Mesothelial cell of epicardium (in vitro differentiated cells): ENCODE measurements around the gene ADAT2. TPM values are rescaled to one million over a fixed set of nuclear protein-coding genes. Genes with fewer than 3 reads are reported as not detected.
"Not testable (repeated sequence)": the region's sequence is repeated elsewhere in the genome, so short reads cannot be mapped to it uniquely, and the experiment has no call there.

Experiments
- DNase-seq, 2 experiments: peaks; one replicate each; pipeline ENCODE4 v3.0.0; 2021; ENCODE audit warnings: low spot score in 2 of 2; ENCODE audit not compliant: unreplicated experiment in 2 of 2
- H3K27ac Mint-ChIP-seq: 2 replicates; pipeline ENCODE4 v1.8.0; 2021; ENCODE audit warnings: mixed read lengths
- H3K27me3 Mint-ChIP-seq: 2 replicates; pipeline ENCODE4 v1.8.0; 2021; ENCODE audit warnings: low read depth, mixed read lengths
- H3K36me3 Mint-ChIP-seq: 2 replicates; pipeline ENCODE4 v1.8.0; 2021; ENCODE audit warnings: mixed read lengths
- H3K4me1 Mint-ChIP-seq: 2 replicates; pipeline ENCODE4 v1.8.0; 2021; ENCODE audit warnings: mixed read lengths
- H3K4me3 Mint-ChIP-seq: 2 replicates; pipeline ENCODE4 v1.8.0; 2021; ENCODE audit warnings: mild to moderate bottlenecking, moderate library complexity, mixed read lengths
- H3K9me3 Mint-ChIP-seq: 2 replicates; pipeline ENCODE4 v1.8.0; 2021; ENCODE audit warnings: mixed read lengths
- CTCF ChIP-seq: fragments of 200-600 bp; sonication (generic); IDR thresholded peaks from one replicate; pipeline ENCODE4 v1.5.0; 2021; ENCODE audit warnings: antibody characterized with exemption; ENCODE audit not compliant: unreplicated experiment
- total RNA-seq: library from RNA; stranded (reverse); gene quantifications from 3 replicates; pipeline ENCODE4 v1.2.1, GENCODE V29; 2021

Gene ADAT2
- total RNA-seq, 1 donor from 2014 or later, result 16.5 TPM

- no peak for TF ChIP-seq CTCF
- no peak overlapping the region for H3K27ac Mint-ChIP-seq
- H3K27me3 Mint-ChIP-seq, result no peaks in the 10 kb centered on the region
- no peak for DNase-seq
- H3K4me1 Mint-ChIP-seq, result no peaks in the 10 kb centered on the region
- H3K9me3 Mint-ChIP-seq, result no peaks in the 10 kb centered on the region
- no peak overlapping the region for H3K4me3 Mint-ChIP-seq
- H3K36me3 Mint-ChIP-seq, result peaks cover 7% of the 10 kb centered on the region
These were observed 36.3 kb upstream of the ADAT2 start for GRCh38 chr6:143486752-143487151.

- Mint-ChIP-seq H3K36me3 (peaks cover 6% of the 10 kb centered on the region), H3K4me3 (no peak overlapping the region), H3K27ac (no peak overlapping the region), H3K9me3 (no peaks in the 10 kb centered on the region), H3K27me3 (no peaks in the 10 kb centered on the region), H3K4me1 (no peaks in the 10 kb centered on the region)
- no peak for DNase-seq
- no peak for TF ChIP-seq CTCF
These were observed 35.5 kb upstream of the ADAT2 start for GRCh38 chr6:143485967-143486366.

GRCh38 chr6:143482593-143482992 lies 32.1 kb upstream of the ADAT2 start:
- Mint-ChIP-seq H3K4me3 (no peak overlapping the region), H3K27me3 (no peaks in the 10 kb centered on the region), H3K27ac (no peak overlapping the region), H3K4me1 (no peaks in the 10 kb centered on the region), H3K9me3 (no peaks in the 10 kb centered on the region), H3K36me3 (peaks cover 13% of the 10 kb centered on the region)
- DNase-seq, result no peak
- TF ChIP-seq CTCF, result no peak

- Mint-ChIP-seq H3K36me3 (peaks cover 38% of the 10 kb centered on the region), H3K9me3 (no peaks in the 10 kb centered on the region), H3K27me3 (no peaks in the 10 kb centered on the region), H3K4me3 (no peak overlapping the region), H3K4me1 (no peaks in the 10 kb centered on the region), H3K27ac (no peak overlapping the region)
- TF ChIP-seq CTCF, result no peak
- DNase-seq, result no peak
These were observed 28.1 kb upstream of the ADAT2 start for GRCh38 chr6:143478479-143479062.

- peaks cover 47% of the 10 kb centered on the region for H3K36me3 Mint-ChIP-seq
- no peak for DNase-seq
- no peak overlapping the region for H3K27ac Mint-ChIP-seq
- H3K27me3 Mint-ChIP-seq, result no peaks in the 10 kb centered on the region
- no peaks in the 10 kb centered on the region for H3K4me1 Mint-ChIP-seq
- TF ChIP-seq CTCF, result no peak
- no peak overlapping the region for H3K4me3 Mint-ChIP-seq
- no peaks in the 10 kb centered on the region for H3K9me3 Mint-ChIP-seq
These were observed 26.1 kb upstream of the ADAT2 start for GRCh38 chr6:143476545-143476944.

GRCh38 chr6:143471822-143472221 lies 21.3 kb upstream of the ADAT2 start:
- Mint-ChIP-seq H3K4me3 (no peak overlapping the region), H3K36me3 (peaks cover 42% of the 10 kb centered on the region), H3K27me3 (no peaks in the 10 kb centered on the region), H3K9me3 (no peaks in the 10 kb centered on the region), H3K27ac (no peak overlapping the region), H3K4me1 (no peaks in the 10 kb centered on the region)
- DNase-seq, result no peak
- TF ChIP-seq CTCF, result no peak

- not testable (repeated sequence) for H3K4me1 Mint-ChIP-seq, DNase-seq, H3K27ac Mint-ChIP-seq, H3K27me3 Mint-ChIP-seq, H3K9me3 Mint-ChIP-seq, H3K4me3 Mint-ChIP-seq
- H3K36me3 Mint-ChIP-seq, result peaks cover 19% of the 10 kb centered on the region
These were observed 18.3 kb upstream of the ADAT2 start for GRCh38 chr6:143468823-143469222.
